Right ventricle myocardium superior (tissue), 1 donor: Measurements from ENCODE around the gene KREMEN2. TPM values are rescaled to one million over a fixed set of nuclear protein-coding genes. Genes with fewer than 3 reads are reported as not detected.

ENCODE experiments used
- ATAC-seq: fragments of 200-7000 bp; cut with Tn5 transposase; one replicate; pipeline ENCODE4 v1.9.1; 2020; ENCODE audit warnings: mild to moderate bottlenecking; ENCODE audit not compliant: poor library complexity
- DNase-seq: peaks from one replicate; pipeline ENCODE4 v3.0.0-alpha.2; 2020
- intact Hi-C: fragments of 100-400 bp; cut with DNase I; formaldehyde crosslinking; loops from one replicate; pipeline ENCODE4 v1.11.2; 2022
- total RNA-seq: library from RNA; stranded (reverse); fragmentation: NEBNext Ultra II Directional; extraction: Animal tissue kit (Norgen Biotek cat#: 25700); gene quantifications from one replicate; pipeline ENCODE4 v1.2.1, GENCODE V29; 2021
- donor health status: DM: no; HTN: yes; CAD: no; lungs with severe emphysema.

Gene KREMEN2
- total RNA-seq, 1 donor from 2014 or later, result not detected

DNA sequence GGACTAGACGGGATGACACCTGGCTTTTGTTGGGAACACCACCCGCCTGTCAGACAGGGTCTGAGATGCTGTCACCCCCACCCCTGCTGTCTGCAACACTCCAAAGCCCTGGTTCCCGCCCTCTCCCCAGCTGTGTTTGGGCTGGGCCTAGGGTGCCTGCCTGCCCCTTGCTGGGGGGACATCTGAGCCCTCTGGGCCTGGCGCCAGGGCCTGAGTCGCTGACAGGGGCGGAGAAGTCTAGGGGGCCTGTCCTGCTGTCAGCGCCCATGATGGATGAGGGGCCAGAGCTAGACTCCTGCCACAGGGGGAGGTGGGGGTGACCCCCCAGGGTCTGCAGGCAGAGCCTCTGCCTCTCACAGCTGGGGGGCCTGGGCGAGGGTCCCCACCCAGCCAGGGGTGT is 23.8 kb downstream of the KREMEN2 start:
- intact Hi-C loops, result no loop called here
- DNase-seq, result no peak
- ATAC-seq, result no peak

DNA sequence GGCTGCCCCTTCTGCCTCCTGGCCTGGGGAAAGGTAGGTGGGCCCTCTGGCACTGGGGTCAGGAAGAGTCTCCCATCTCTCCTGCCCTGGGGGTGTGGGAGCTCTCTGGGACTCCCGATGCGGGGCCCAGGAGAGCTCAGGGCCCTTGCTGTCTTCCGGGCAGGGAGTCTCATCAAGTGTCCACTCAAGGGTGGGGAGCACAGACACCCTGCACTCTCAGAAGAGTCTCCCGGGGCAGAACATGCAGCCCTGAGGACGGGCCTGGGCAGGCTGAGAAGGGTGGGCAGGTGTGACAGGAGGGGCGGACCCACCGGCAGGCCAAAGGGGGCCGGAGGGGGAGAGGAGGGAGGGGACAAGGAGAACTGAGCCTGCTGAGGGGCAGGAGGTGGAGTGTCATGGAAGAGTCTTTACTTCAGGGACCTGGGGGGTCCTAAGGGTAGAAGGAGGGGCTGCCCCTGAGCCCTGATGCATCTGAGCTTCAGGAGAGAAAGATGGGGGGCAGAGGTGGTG is 24.6 kb downstream of the KREMEN2 start:
- no peak for DNase-seq
- intact Hi-C loops, result no loop called here
- no peak for ATAC-seq

DNA sequence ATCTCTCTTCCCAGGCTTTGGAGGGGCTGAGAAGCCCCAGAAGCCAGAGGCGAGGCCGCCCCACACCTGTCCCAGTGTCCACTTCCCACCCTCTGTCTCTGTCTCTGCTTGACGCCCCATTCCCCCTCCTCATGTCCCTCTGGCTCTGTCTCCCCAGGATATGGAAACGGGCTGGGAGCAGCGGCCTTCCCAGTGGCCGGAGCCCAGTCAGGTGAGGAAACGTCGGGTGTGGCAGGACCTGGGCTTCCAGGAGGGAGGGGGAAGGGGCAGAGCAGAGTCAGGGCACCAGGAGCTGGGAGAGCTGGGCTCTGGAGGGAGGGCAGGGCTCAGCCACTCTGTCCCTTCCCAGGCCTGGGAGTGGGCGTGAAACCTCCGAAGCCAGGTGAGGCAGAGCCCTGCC is 26.8 kb downstream of the KREMEN2 start:
- intact Hi-C loops, result no loop called here
- ATAC-seq, result no peak
- no peak for DNase-seq

DNA sequence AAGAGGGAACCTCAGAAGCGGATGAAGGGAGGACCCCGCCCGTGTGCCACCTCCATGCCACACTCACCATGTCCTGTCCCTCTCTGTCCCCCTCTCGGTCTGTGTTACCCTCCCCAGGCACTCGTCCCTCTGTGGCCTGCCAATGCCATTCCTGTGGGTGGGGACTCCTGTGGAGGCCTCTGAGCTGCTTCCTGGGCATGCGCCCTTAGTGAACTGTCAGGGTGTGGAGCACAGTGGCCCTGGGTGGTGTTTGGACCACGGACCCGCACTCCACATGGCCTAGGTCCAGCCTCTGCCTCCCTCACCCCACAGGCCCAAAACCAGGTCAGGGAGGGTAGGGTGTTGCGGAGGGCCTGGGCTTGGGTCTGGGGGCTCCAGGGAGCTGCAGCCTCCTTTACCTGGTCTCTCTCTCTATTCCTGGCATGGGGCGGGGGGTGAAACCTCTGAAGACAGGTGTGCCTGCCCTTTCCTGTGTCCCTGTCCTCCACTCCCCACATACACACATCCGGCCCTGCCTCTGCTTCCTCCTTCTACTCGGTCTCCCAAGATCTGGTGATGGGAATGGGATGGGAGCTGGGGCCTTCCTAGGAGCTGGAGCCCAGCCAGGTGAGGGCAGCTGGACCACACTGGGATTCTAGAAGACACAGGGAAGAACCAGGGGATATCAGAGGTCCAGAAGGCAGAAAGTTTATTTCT is 27.6 kb downstream of the KREMEN2 start:
- DNase-seq, result no peak
- intact Hi-C loops, result no loop called here
- ATAC-seq, result no peak

DNA sequence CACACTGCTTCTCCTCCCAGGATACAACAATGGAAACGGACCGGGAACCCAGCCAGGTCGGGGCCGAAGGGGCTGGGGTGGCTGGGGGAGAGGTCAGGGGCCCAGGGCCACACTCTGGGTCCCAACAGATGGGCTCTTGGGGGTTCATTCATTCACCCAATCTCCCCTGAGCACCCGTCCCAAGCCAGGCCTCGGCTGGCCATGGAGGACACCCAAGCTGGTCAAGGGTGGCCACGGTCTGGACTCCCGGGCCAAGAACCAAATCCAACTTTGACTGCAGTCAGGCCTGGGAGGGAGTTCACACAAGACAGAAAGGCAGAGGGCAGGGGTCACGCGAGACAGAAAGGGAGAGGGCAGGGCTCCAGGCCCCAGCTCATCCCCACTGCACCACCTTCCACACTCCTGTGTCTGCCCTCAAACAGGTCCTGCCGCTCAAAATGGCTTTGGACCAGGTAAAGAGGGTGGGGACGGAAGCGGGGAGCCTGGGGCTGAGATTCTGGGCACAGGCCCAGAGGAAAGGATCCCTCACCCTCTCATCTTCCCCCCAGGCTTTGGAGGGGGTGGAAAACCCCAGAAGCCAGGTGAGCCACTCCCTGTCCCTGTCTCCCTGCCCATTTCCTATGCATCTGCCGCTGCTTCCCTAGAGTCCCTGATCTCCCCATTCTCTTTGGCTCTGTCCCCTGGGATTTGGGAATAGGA is 28.5 kb downstream of the KREMEN2 start:
- ATAC-seq, result no peak
- no peak for DNase-seq
- intact Hi-C loops, result no loop called here

- intact Hi-C loops, result no loop called here
- ATAC-seq (no peak), DNase-seq (no peak)
Measured at GRCh38 chr16:2996298-2996697, 32.2 kb downstream of the KREMEN2 start.

GRCh38 chr16:2999929-3000328 is 35.9 kb downstream of the KREMEN2 start:
- intact Hi-C loops, result no loop called here
- no peak for ATAC-seq
- no peak for DNase-seq

- DNase-seq (no peak), ATAC-seq (no peak)
- intact Hi-C loops, result no loop called here
Measured at GRCh38 chr16:3000540-3000939, 36.5 kb downstream of the KREMEN2 start.

GRCh38 chr16:3001316-3001715 is 37.2 kb downstream of the KREMEN2 start:
- ATAC-seq (no peak), DNase-seq (no peak)
- intact Hi-C loops, result no loop called here

DNA sequence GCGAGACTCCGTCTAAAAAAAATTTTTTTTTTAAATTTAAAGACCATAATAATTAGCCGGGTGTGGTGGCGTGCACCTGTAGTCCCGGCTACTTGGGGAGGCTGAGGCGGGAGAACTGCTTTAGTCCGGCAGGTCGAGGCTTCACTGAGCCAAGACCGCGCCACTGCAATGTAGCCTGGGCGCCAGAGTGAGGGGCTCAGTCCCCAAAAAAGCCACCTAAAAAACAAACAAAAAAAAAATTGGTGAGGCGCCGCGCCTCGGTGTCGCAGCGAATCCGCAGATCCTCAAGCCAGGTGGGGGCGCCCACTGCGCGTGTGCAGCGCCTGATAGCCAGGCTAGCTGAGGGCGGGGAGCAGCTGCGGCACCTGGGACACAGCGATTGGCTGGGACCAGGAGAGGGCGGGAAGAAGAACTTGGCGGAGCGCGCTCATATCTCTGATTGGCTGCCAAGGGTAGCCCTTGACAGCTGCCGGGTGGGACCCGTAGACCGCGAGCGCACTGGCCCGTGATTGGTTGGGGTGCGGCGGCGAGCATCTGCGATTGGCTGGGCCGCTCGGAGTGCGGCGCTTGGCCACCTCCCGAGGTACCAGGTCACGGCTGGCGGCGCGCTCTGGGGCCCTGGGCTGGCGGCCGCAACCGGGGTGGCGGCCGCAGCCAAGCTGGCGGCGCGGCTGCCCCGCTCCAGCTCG is 39.7 kb downstream of the KREMEN2 start:
- intact Hi-C loops, result no loop called here
- ATAC-seq, result peak; percentile 98
- peak; percentile 98 for DNase-seq

- intact Hi-C loops, result no loop called here
- no peak for ATAC-seq
- DNase-seq, result no peak
Measured at GRCh38 chr16:3004319-3004718, 40.2 kb downstream of the KREMEN2 start.

- ATAC-seq, result no peak
Measured at GRCh38 chr16:3004781-3005284, 40.8 kb downstream of the KREMEN2 start.

DNA sequence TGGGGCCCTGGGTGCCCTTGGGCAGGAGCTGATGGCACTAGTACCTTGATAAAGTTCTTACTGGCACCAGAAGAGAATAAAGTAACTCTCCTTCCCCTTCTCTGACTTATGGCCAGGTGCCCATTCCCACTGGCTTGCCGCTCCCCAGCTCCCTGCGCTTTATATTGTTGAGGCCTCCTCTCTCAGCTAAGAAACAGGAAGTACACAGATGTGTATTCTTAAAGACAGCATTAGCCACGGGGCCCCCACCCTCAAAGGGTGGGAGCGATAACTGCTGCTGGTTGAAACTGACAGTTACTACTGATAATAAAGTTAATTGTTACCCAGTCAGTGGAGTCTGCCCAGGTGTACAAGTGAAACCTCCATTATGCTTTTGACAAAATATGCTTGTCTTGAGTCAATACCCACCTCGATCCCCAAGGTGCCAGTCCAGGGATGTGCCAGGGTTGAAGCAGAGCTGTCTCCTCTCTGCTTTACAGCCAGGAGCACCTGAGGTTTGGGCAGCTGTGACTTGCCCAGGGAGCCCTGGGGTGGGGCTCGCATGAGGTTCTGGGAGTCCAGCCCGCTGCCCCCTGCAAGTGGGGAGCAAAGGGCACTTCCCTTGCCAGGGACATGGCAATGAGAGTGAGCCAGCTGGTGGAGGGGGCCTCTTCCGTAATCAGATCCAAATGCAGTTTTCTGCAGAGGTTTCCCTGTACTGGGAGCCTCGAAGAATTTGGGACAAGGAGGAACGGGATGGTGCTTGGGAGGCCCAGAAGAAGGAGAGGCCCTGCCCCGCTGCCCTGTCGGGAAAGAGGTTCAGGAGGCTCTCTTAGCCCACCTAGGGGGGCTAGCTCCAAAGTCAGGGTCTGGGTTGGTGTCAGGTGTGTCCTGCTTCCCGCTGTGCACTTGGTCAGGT is 43.2 kb downstream of the KREMEN2 start:
- intact Hi-C loops, result no loop called here
- no peak for ATAC-seq
- no peak for DNase-seq

More at GRCh38 chr16:3004781-3005284, 40.8 kb downstream of the KREMEN2 start:
- no peak for DNase-seq
- intact Hi-C loops, result no loop called here

DNA sequence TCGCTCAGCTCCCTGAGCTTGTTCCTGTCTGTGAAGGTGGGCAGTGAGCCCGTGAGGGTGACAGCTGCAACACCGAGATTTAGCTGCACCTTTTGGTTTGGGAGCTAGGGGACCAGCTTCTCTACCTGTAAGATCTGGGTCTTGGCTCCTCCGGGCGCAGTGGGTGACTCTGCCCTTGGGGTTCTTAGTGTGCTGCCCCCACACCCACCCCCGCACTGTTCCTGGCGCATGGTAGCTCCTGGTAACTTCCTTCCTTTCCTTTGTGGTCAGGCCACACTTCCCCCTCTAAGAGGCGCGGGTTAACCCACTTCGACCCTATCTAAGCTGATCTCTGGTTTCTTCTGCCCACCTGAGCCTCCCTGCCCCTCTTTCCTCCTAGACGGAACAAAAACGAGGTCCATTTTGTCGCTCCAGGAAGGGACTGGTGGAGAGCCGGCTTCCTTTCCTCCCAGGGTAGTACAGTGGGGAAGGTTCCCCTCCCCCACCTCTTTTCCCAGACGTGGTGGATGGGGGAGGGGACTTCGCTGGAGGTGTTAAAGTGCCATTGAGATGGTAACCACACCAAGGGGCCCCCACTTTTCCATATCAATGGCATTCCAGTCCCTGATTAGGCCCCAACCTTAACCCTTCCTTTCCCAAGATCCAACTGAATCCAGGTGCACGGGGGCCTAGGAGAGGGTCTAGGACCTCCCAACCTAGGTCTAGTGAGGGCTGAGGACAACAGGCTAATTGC is 44.0 kb downstream of the KREMEN2 start:
- DNase-seq (no peak), ATAC-seq (no peak)
- intact Hi-C loops, result no loop called here

- DNase-seq (no peak), ATAC-seq (no peak)
- intact Hi-C loops, result no loop called here
Measured at GRCh38 chr16:3008690-3009037, 44.6 kb downstream of the KREMEN2 start.

GRCh38 chr16:3009568-3010390 is 45.7 kb downstream of the KREMEN2 start:
- intact Hi-C loops, result no loop called here
- DNase-seq, result no peak

DNA sequence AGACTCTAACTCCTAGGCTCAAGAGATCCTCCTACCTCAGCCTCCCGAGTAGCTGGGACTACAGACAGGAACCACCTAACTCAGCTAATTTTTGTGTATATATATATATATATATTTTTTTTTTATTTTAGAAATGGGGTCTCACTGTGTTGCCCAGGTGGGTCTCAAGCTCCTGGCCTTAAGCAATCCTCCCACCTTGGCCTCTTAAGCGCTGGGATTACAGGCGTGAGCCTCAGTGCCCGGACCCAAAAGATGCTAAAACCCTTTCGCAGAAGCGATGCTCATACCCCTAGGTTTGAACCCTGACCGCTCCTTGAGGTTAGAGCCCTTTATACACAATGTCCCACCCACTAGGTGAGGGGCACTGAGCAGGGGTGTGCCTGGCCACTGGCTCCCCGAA is 46.4 kb downstream of the KREMEN2 start:
- no peak for ATAC-seq
- intact Hi-C loops, result no loop called here
- DNase-seq, result no peak

More at GRCh38 chr16:3009568-3010390, 45.7 kb downstream of the KREMEN2 start:
- ATAC-seq, result no peak
